K562 (cell line): ENCODE results near the gene ZBP1. TPM values are rescaled to one million over a fixed set of nuclear protein-coding genes. Genes with fewer than 3 reads are reported as not detected.

Experiments used
- ATAC-seq: fragments of 200-7000 bp; cut with Tn5 transposase; 3 replicates; pipeline ENCODE4 v1.9.1; 2020; ENCODE audit warnings: moderate library complexity
- BruUV-seq: library from RNA; stranded (reverse); fragments of 400-500 nt; replicated peaks from 2 replicates; lab custom pipeline; 2021; lab: Mats Ljungman, UMichigan
- CTCF ChIA-PET: fragments of 300-600 bp; formaldehyde crosslinking; extraction: SDS; loops from one replicate; lab custom pipeline; 2021; ENCODE audit warnings: low intra/inter-chr PET ratio; lab: Yijun Ruan, JAX
- POLR2A ChIA-PET: fragments of 300-600, 350-650 bp; sonication (Branson Sonifier 250); formaldehyde crosslinking; extraction: SDS; loops from one replicate; lab custom pipeline; 2021; ENCODE audit warnings: antibody characterized with exemption, inconsistent platforms; lab: Yijun Ruan, JAX
- DNase-seq, 4 experiments: peaks; one replicate each; pipeline versions ENCODE4 v3.0.0 to v3.0.0-alpha.2; 2011 to 2018; ENCODE audit warnings: low spot score in 3 of 4, mixed read lengths in 3 of 4; ENCODE audit errors: extremely low read depth in 1 of 4
- FAIRE-seq: peaks from 2 replicates; lab custom pipeline; 2011; peaks lifted over from hg19 to GRCh38; lab: Jason Lieb, UNC
- H2AFZ ChIP-seq: 2 replicates; pipeline ENCODE4 v1.6.0; 2011; ENCODE audit warnings: low read depth, low read length, control low read depth, inconsistent platforms
- H3K27ac ChIP-seq: fragments of 200-600 bp; 3 replicates; pipeline ENCODE4 v1.8.0; 2011; ENCODE audit warnings: low read depth, mild to moderate bottlenecking, control low read depth, inconsistent platforms, low read length, moderate library complexity, mixed read lengths; ENCODE audit errors: extremely low read depth
- H3K27me3 ChIP-seq, 2 experiments: fragments of 300-600 bp in 1 of 2; 2 replicates in 1 of 2; 3 replicates in 1 of 2; pipeline versions ENCODE4 v1.6.0 to v1.8.0; 2011; ENCODE audit warnings: inconsistent platforms in 2 of 2, low read length in 2 of 2, mild to moderate bottlenecking in 1 of 2, mixed read lengths in 1 of 2, moderate library complexity in 1 of 2; ENCODE audit not compliant: control insufficient read depth in 2 of 2, insufficient read depth in 2 of 2
- H3K36me3 ChIP-seq: fragments of 300-600 bp; 3 replicates; pipeline ENCODE4 v1.8.0; 2011; ENCODE audit warnings: mild to moderate bottlenecking, low read length, inconsistent platforms; ENCODE audit not compliant: control insufficient read depth, insufficient read depth
- H3K4me1 ChIP-seq, 2 experiments: fragments of 200-600 bp in 1 of 2; replicated peaks in 1 of 2; 2 replicates in 1 of 2; 3 replicates in 1 of 2; pipeline versions ENCODE4 v1.5.1 to v1.8.0; 2011; ENCODE audit warnings: inconsistent platforms in 2 of 2, low read length in 2 of 2, mild to moderate bottlenecking in 1 of 2, mixed read lengths in 1 of 2, moderate library complexity in 1 of 2; ENCODE audit not compliant: control insufficient read depth in 2 of 2, insufficient read depth in 2 of 2
- H3K4me2 ChIP-seq: 2 replicates; pipeline ENCODE4 v1.6.1; 2011; ENCODE audit warnings: low read length, control low read depth, inconsistent platforms, mixed read lengths; ENCODE audit not compliant: insufficient read depth
- H3K4me3 ChIP-seq: fragments of 200-600 bp; sonication (generic), shearing (Covaris generic); 2 replicates; pipeline ENCODE4 v1.5.1; 2016; ENCODE audit warnings: control low read depth, inconsistent platforms
- H3K79me2 ChIP-seq: fragments of 200-600 bp; 3 replicates; pipeline ENCODE4 v1.8.0; 2011; ENCODE audit warnings: low read length, inconsistent platforms; ENCODE audit not compliant: control insufficient read depth, insufficient read depth
- H3K9ac ChIP-seq, 2 experiments: 2 replicates each; pipeline versions ENCODE4 v1.6.0 to v1.6.1; 2011; ENCODE audit warnings: low read depth in 2 of 2, low read length in 2 of 2, control low read depth in 1 of 2, inconsistent platforms in 1 of 2, mild to moderate bottlenecking in 1 of 2, mixed read lengths in 1 of 2; ENCODE audit not compliant: insufficient read depth in 1 of 2
- H3K9me1 ChIP-seq: one replicate; pipeline ENCODE4 v1.6.0; 2011; ENCODE audit warnings: inconsistent platforms, mild to moderate bottlenecking, low read length, moderate library complexity; ENCODE audit not compliant: control insufficient read depth, insufficient read depth
- H3K9me3 ChIP-seq: replicated peaks from 2 replicates; pipeline ENCODE4 v1.5.1; 2011; ENCODE audit warnings: low read depth, low read length, inconsistent platforms; ENCODE audit not compliant: control insufficient read depth, insufficient read depth
- H4K20me1 ChIP-seq: replicated peaks from 2 replicates; pipeline ENCODE4 v1.6.1; 2011; ENCODE audit warnings: low read length, inconsistent platforms, mixed read lengths; ENCODE audit not compliant: control insufficient read depth, insufficient read depth
- ELF2 ChIP-seq: fragments of 250-450 bp; sonication (Bioruptor Pico); IDR thresholded peaks from 2 replicates; pipeline ENCODE4 v1.5.0; 2021; ENCODE audit warnings: mild to moderate bottlenecking
- RBM39 ChIP-seq: fragments of 200-400 bp; formaldehyde crosslinking; optimal IDR thresholded peaks from 2 replicates; pipeline ENCODE3; 2018; ENCODE audit warnings: low read depth, low read length
- TRIM24 ChIP-seq, 2 experiments: fragments of 450-650 bp; IDR thresholded peaks; 2 replicates each; pipeline ENCODE4 v1.6.1; 2016
- ZNF436 ChIP-seq: fragments of 250-450, 450-650 bp; sonication (Bioruptor Pico); formaldehyde crosslinking; IDR thresholded peaks from 2 replicates; pipeline ENCODE4 v1.7.0; 2020; ENCODE audit warnings: mild to moderate bottlenecking
- whole genome bisulfite sequencing: fragments of 100-300 bp; shearing (Covaris generic); methylation state at CpG from one replicate; pipeline ENCODE4 v1.1.6; 2016; ENCODE audit warnings: low coverage, mixed read lengths; ENCODE audit not compliant: insufficient coverage; ENCODE audit errors: missing lambda C conversion rate; 5-methylcytosine and 5-hydroxymethylcytosine counted together
- in situ Hi-C: fragments of 300-500 bp; cut with MboI; formaldehyde crosslinking; loops from 4 replicates; pipeline ENCODE4 v1.15.0; 2018; ENCODE audit warnings: inconsistent platforms, mixed read lengths
- intact Hi-C: fragments of 100-400 bp; cut with micrococcal nuclease; formaldehyde crosslinking; loops from 2 replicates; pipeline ENCODE4 v1.14.2; 2022
- polyA plus RNA-seq, 8 experiments: library from polyadenylated mRNA; depleted of rRNA in 4 of 8; stranded (reverse) in 5 of 8; unstranded in 3 of 8; fragments of >200 nt; fragmentation: Nextera tagmentation in 2 of 8; fragmentation: Illumina TruSeq in 1 of 8; extraction: Ambion mirVana in 2 of 8; extraction: Trizol in 1 of 8; gene quantifications; 2 replicates each; pipeline versions ENCODE4 v1.2.1 to v1.2.3, GENCODE V29; 2011 to 2014; ENCODE audit warnings: inconsistent platforms in 1 of 8, missing spikeins in 1 of 8
- total RNA-seq, 7 experiments: library from RNA; depleted of rRNA in 6 of 7; stranded (reverse); fragments of >200 nt in 6 of 7; fragmentation: Illumina TruSeq in 2 of 7; extraction: Trizol in 2 of 7; gene quantifications; 2 replicates each; pipeline versions ENCODE4 v1.2.1 to v1.2.3, GENCODE V29; 2011 to 2021; ENCODE audit warnings: low replicate concordance in 1 of 7
- TF ChIP-seq, protein P1 (sequence below), 2 experiments: fragments of 200-800 bp in 1 of 2; sonication (Bioruptor generic) in 1 of 2; sonication (generic) in 1 of 2; formaldehyde crosslinking in 1 of 2; IDR thresholded peaks in 1 of 2; conservative IDR thresholded peaks in 1 of 2; 2 replicates each; pipeline versions ENCODE4 v1.5.0 to v1.6.1; 2016 to 2020; ENCODE audit warnings: missing compliant biosample characterization in 1 of 2, missing genetic modification characterization in 1 of 2, missing genetic modification reagents in 1 of 2

The ZBP1 gene
- total and polyA plus RNA-seq, 9 of the 15 experiments (the other 6 are each of a cell fraction or from before 2014, with no cell fraction given): not detected

DNA sequence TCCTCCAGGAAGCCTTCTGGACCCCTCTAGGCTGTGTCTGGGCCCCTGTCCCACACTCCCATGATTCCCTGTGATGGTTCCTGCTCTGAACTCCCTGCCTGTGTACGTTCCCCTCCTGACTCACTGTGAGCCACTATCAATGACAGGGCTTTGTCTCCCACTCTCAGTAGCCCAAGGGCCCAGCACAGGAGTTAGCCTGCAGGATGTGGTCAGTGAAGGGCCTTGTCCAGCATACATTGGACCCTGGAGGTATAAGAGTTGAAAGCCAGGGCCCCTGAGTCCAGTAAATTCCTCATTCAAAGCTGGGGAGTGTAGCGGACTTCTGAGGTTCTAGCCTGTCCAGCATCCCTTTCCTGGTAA lies 19.0 kb downstream of the ZBP1 start:
- no peak overlapping the region for H3K4me3 ChIP-seq
- 0 out of 2 replicates have a peak, but pooled peaks cover 8% of the 10 kb centered on the region for H4K20me1 ChIP-seq
- H3K79me2 ChIP-seq: no peaks in the 10 kb centered on the region
- no peaks in the 10 kb centered on the region for H3K36me3 ChIP-seq
- no peak overlapping the region for H3K27ac ChIP-seq
- POLR2A ChIA-PET: interaction anchor here (0.6 to 1.7 kb wide), 2 partner anchors 9 to 93 kb away, joined by 3 to 4 read pairs; no protein-coding TSS in a partner anchor
- FAIRE-seq (no peak), DNase-seq (no peak)
- in situ Hi-C loops: loop anchor here (25.0 kb wide), 1 partner anchor 611 kb away; no protein-coding TSS in a partner anchor
- 5% methylated on average over 2 of the region's 2 CpGs for WGBS
- H3K4me1 ChIP-seq: peaks cover 4 to 10% of the 10 kb centered on the region in 2 experiments; a peak in 4 of 5 replicates
- TF ChIP-seq ZNF436 (CRISPR knock-in tag) (no peak), TRIM24 (IDR thresholded peaks at IDR 0.05) (no peak), ELF2 (CRISPR knock-in tag) (no peak), RBM39 (no peak)
- TF ChIP-seq, protein P1, sequence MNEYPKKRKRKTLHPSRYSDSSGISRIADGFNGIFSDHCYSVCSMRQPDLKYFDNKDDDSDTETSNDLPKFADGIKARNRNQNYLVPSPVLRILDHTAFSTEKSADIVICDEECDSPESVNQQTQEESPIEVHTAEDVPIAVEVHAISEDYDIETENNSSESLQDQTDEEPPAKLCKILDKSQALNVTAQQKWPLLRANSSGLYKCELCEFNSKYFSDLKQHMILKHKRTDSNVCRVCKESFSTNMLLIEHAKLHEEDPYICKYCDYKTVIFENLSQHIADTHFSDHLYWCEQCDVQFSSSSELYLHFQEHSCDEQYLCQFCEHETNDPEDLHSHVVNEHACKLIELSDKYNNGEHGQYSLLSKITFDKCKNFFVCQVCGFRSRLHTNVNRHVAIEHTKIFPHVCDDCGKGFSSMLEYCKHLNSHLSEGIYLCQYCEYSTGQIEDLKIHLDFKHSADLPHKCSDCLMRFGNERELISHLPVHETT (CRISPR knock-in tag; conservative IDR thresholded peaks at IDR 0.05 in 1 of 2, IDR thresholded peaks at IDR 0.05 in 1 of 2): no peak
- TF ChIP-seq, all 486 proteins: peak for 0
- Histone ChIP-seq H3K9me3 (peaks cover 7% of the 10 kb centered on the region; the same call in 1 of the 2 replicates), H3K4me2 (no peak overlapping the region), H3K9me1 (no peaks in the 10 kb centered on the region), H3K27me3 (peaks cover 6 to 54% of the 10 kb centered on the region in 2 experiments; a peak in 3 of 5 replicates), H3K9ac (no peak overlapping the region), H2AFZ (no peak overlapping the region)
- CTCF ChIA-PET: no interaction called here
- no TSS peak for BruUV-seq
- ATAC-seq: no peak
- intact Hi-C loops: no loop called here
